HG03575 (cell line): ENCODE results near the gene TET1.
"Not testable (repeated sequence)": the region's sequence is repeated elsewhere in the genome, so short reads cannot be mapped to it uniquely, and the experiment has no call there.

Source experiments
- ATAC-seq: cut with Tn5 transposase; IDR thresholded peaks from one replicate; pipeline ENCODE4 v1.9.1; 2021; ENCODE audit not compliant: unreplicated experiment, insufficient number of reproducible peaks, low FRiP score; ENCODE audit errors: extremely low read depth

TET1 gene

DNA sequence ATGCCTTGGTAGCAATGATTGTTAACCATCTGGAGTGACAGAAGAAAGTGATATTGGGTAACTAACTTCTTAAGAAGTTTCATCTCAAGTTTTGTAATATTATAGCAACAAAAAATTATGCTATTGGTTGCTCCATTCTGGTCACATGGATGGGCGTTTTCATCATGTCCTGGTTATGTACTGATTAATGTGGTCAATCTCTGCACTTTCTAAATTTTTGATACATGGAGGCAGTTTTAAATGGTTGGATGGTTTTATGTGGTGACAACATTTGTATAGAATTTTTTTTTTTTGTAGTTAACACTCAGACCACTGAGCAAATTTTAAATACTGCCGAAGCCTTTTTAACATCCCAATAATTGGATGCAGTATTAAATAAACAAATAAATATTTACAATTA is 105.7 kb downstream of the TET1 start:
- no peak for ATAC-seq

DNA sequence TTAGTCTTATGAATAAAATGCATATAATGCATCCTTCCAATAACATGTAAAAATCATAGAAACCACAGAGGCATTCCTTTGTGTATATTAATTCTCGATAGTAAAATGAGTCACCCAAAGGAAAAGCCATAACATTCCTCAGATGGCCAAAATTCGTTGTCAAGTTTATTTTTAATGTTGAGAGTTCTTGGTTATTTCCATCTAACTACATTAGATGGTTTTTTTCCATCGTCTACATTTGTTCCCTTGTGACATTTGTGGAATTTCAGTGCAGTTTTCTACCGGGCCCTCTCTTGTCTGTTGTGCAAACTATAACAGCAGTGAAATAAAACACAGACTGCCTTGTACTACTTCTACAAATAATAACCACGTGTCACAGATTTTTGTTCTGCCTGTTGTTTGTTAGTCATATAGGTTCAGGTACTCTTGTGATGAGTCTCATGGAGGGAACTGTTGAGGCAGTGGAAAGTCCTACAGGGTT is 106.2 kb downstream of the TET1 start:
- ATAC-seq: no peak

GRCh38 chr10:68668231-68668630 is 108.1 kb downstream of the TET1 start:
- no peak for ATAC-seq

- ATAC-seq: no peak
Observed at GRCh38 chr10:68668972-68669371, 108.8 kb downstream of the TET1 start.

GRCh38 chr10:68684413-68684812 is 124.3 kb downstream of the TET1 start:
- ATAC-seq: no peak

DNA sequence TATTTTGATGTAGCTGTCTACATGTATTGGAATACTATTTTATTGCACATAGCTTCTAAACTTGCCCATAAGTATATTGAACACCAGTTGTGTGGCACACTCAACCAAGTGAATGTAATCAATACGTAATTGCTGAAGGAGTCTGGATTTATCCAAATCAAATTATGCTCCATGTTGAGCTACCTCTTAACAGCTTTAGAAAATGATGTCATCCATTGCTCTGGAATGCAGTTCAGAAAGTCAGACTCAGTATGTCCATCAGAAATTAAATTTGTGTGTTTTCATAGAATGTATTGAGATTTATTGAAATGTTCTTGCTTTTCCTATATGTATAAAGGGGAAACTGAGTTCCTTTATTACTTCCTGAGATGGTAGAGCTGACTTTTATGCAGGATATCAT is 135.9 kb downstream of the TET1 start:
- ATAC-seq: no peak

DNA sequence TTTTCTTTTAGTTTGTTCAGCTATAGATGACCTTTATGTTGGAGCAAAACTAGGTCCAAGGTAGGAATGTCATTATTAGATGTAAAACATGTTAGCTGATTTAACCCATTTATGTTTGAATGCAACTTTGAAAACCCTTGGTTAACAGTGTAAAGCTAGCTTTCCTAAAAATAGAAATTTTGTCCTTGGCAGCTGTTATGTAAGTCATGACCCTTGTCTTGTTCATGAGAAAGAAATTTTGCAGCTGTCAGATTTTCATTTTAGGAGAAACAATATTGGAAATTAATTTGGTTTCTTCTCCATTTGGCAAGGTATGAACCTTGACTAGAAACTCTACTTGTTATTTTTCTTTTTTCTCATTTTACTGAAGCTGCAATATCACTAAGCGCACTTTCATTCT is 137.0 kb downstream of the TET1 start:
- no peak for ATAC-seq

DNA sequence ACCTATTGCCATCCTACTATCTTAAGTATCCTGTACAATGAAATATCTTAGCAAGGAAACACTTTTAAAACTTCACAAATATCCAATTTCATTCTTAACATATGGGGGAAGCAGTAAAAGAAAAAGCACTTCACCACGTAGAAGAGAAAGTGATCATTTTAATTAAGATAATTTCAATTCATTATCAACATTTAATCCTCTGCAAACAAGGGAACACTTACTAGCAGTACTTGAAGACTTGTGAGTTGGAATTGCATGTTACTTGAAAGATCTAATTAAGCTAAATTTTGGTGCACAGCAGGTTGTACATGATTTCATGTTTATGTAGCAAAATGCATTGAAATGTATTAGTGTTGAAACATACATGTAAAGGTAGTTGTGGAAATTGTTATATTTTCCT is 140.1 kb downstream of the TET1 start:
- no peak for ATAC-seq

DNA sequence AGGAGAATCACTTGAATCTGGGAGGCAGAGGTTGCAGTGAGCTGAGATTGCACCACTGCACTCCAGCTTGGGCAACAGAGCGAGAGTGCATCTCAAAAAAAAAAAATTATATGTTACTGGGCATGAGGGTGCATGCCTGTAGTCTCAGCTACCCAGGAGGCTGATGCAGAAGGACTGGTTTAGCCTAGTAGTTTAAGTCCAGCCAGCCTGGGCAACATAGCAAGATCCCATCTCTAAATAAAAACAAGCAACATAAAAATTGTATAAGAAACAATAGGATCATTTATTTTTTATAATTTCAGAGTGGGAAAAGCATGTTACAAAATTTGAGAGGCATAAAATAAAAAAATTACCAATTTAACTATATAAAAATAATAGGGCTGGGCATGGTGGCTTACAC is 145.4 kb downstream of the TET1 start:
- no peak for ATAC-seq

DNA sequence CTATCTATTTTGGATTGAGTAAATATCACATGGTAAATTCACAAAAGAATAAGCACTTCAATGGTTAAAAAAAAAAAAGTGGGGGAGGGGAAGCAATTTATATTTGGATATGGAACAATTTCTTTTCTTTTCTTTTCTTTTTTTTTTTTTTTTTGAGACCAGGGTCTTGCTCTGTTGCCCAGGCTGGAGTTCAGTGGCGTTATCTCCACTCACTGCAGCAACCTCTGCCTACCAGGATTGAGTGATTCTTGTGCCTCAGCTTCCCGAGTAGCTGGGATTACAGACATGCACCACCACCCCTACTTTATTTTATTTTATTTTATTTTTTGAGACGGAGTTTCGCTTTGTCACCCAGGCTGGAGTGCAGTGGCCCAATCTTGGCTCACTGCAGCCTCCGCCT is 148.8 kb downstream of the TET1 start:
- ATAC-seq: not testable (repeated sequence)

DNA sequence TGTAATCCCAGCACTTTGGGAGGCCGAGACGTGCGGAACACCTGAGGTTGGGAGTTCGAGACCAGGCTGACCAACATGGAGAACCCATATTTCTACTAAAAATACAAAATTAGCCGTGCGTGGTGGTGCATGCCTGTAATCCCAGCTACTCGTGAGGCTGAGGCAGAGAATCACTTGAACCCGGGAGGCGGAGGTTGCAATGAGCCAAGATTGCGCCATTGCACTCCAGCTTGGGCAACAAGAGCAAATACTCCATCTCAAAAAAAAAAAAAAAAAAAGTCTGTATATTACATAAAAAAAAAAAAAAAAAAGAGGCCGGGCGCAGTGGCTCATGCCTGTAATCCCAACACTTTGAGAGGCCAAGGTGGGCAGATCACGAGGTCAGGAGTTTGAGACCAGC is 152.9 kb downstream of the TET1 start:
- not testable (repeated sequence) for ATAC-seq

DNA sequence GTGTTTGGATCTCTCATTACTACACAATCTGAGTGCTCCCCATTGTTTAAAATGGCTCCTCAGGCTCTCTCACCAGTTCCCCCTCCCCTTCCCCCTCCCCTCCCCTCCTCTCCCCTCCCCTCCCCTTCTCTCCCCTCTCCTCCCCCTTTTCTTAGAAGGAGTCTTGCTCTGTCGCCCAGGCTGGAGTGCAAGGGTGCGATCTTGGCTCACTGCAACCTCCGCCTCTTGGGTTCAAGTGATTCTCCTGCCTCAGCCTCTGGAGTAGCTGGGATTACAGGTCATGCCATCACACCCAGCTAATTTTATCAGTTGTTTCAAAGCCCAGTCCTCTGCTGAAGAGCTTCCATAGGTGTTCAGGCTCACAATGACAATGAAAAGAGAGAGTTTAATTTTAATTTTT is 157.3 kb downstream of the TET1 start:
- no peak for ATAC-seq

GRCh38 chr10:68720793-68721672 is 160.9 kb downstream of the TET1 start, which contains the start of gene CCAR1:
Gene CCAR1, plus strand, starts transcription at chr10:68721239. Its CDS starts 1,266 bp downstream, at chr10:68722505.
- peak; percentile 95 for ATAC-seq

- ATAC-seq: no peak
Observed at GRCh38 chr10:68721673-68722335, 161.7 kb downstream of the TET1 start.

GRCh38 chr10:68725016-68725415 is 164.9 kb downstream of the TET1 start:
- ATAC-seq: no peak

DNA sequence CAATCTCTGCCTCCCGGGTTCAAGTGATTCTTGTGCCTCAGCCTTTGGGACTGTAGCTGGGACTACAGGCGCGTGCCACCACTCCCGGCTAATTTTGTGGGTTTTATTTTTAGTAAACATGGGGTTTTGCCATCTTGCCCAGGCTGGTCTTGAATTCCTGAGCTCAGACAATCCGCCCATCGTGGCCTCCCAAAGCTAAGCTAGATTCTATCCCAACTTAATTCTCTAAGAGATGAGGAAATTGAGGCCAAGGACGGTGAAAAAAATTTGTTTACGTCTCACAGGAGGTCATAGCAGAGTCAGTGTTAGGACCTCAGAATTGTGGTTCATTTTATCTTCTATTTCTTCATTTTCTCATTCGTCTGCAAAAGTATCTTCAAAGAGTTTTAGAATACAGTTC is 167.0 kb downstream of the TET1 start:
- ATAC-seq: no peak

DNA sequence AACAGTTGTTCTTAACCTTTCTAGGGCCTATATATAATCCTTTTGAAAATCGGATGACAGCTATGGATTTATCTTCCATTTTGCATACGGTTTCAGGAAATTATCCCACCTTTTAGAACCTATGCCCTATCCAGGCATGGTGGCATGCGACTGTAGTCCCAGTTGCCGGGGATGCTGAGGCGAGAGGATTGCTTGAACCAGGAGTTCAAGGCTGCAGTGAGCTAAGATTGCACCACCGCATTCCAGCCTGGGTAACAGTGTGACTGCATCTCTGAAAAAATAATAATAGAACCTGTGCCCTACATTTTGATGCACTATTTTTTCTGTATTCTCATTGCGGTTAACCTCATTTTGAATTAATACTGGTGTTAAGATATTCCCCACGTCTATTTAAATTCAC is 172.5 kb downstream of the TET1 start:
- ATAC-seq: no peak

- no peak for ATAC-seq
Observed at GRCh38 chr10:68734349-68734748, 174.2 kb downstream of the TET1 start.

DNA sequence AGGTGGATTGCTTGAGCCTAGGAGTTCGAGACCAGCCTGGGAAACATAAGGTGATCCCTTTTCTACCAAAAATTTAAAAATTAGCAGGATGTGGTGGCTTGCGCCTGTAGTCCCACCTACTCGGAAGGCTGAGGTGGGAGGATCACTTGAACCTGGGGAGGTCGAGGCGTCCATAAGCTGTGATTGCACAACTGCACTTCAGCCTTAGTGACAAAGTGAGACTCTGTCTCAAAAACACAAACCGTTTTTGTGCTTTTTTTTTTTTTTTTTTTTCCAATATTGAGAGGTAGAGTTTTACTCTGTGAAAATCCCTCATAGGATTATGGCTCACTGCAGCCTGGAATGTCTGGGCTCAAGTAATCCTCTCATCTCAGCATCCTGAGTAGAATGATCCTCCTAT is 175.0 kb downstream of the TET1 start:
- ATAC-seq: no peak

- not testable (repeated sequence) for ATAC-seq
Observed at GRCh38 chr10:68735739-68736138, 175.6 kb downstream of the TET1 start.
